Esophagus squamous epithelium (tissue), 4 donors: ENCODE measurements around the gene TAX1BP1.

Source experiments
- CTCF ChIP-seq, 6 experiments: fragments of 450-650 bp in 4 of 6; fragments of 200-600 bp in 2 of 6; sonication (generic) in 2 of 6; IDR thresholded peaks; one replicate each; pipeline ENCODE4 v1.5.1; 2016 to 2019; ENCODE audit warnings: antibody characterized with exemption in 6 of 6, mild to moderate bottlenecking in 4 of 6, moderate library complexity in 4 of 6
- POLR2A ChIP-seq, 4 donors: fragments of 450-650 bp; IDR thresholded peaks; one replicate each; pipeline ENCODE4 v1.6.1; 2017; ENCODE audit warnings: antibody characterized with exemption in 4 of 4, mild to moderate bottlenecking in 4 of 4, moderate library complexity in 3 of 4

- TF ChIP-seq CTCF (IDR thresholded peaks at IDR 0.05) (no peak), POLR2A (IDR thresholded peaks at IDR 0.05) (no peak)
Observed at GRCh38 chr7:27712217-27712616, 27.7 kb upstream of the TAX1BP1 start.
